HepG2 (cell line): ENCODE measurements around the gene GPS1. TPM values are rescaled to one million over a fixed set of nuclear protein-coding genes. Genes with fewer than 3 reads are reported as not detected.

Source experiments
- ARNTL ChIP-seq: sonication (generic); formaldehyde crosslinking; IDR thresholded peaks from 2 replicates; pipeline ENCODE4 v1.4.0; 2020; ENCODE audit warnings: mild to moderate bottlenecking, missing genetic modification reagents
- CREBL2 ChIP-seq: sonication (generic); formaldehyde crosslinking; IDR thresholded peaks from 2 replicates; pipeline ENCODE4 v1.8.1; 2023; ENCODE audit warnings: missing genetic modification reagents, mild to moderate bottlenecking, borderline replicate concordance
- CSRNP1 ChIP-seq: sonication (generic); formaldehyde crosslinking; IDR thresholded peaks from 2 replicates; pipeline ENCODE4 v1.8.1; 2023; ENCODE audit warnings: mild to moderate bottlenecking, missing genetic modification reagents
- DDIT3 ChIP-seq: sonication (generic); formaldehyde crosslinking; IDR thresholded peaks from 2 replicates; pipeline ENCODE4 v1.4.0; 2020; ENCODE audit warnings: mild to moderate bottlenecking, missing genetic modification reagents
- ESRRA ChIP-seq: sonication (generic); formaldehyde crosslinking; IDR thresholded peaks from 2 replicates; pipeline ENCODE4 v1.5.1; 2020; ENCODE audit warnings: mild to moderate bottlenecking, low read depth, missing genetic modification reagents
- FOSL2 ChIP-seq: sonication (generic); formaldehyde crosslinking; IDR thresholded peaks from 2 replicates; pipeline ENCODE4 v1.4.0; 2020; ENCODE audit warnings: missing genetic modification reagents
- KDM1A ChIP-seq: IDR thresholded peaks from 2 replicates; pipeline ENCODE4 v1.6.1; 2016; ENCODE audit warnings: missing compliant biosample characterization
- KDM4B ChIP-seq: sonication (generic); formaldehyde crosslinking; IDR thresholded peaks from 2 replicates; pipeline ENCODE4 v1.4.0; 2020; ENCODE audit warnings: missing genetic modification reagents
- MAF1 ChIP-seq: sonication (generic); formaldehyde crosslinking; IDR thresholded peaks from 2 replicates; pipeline ENCODE4 v1.5.0; 2020; ENCODE audit warnings: missing genetic modification reagents, borderline replicate concordance
- NFIB ChIP-seq: sonication (generic); formaldehyde crosslinking; IDR thresholded peaks from 2 replicates; pipeline ENCODE4 v1.9.0; 2021; ENCODE audit warnings: missing genetic modification reagents, mild to moderate bottlenecking, borderline replicate concordance
- PHF8 ChIP-seq: sonication (generic); formaldehyde crosslinking; IDR thresholded peaks from 2 replicates; pipeline ENCODE4 v1.5.0; 2020; ENCODE audit warnings: missing genetic modification reagents
- SP4 ChIP-seq: sonication (generic); formaldehyde crosslinking; IDR thresholded peaks from 2 replicates; pipeline ENCODE4 v1.8.1; 2023; ENCODE audit warnings: mild to moderate bottlenecking, missing genetic modification reagents
- TCF7 ChIP-seq: sonication (generic); IDR thresholded peaks from 2 replicates; pipeline ENCODE4 v1.6.1; 2016; ENCODE audit warnings: antibody characterized with exemption, low read depth
- TEAD2 ChIP-seq: sonication (generic); formaldehyde crosslinking; IDR thresholded peaks from 2 replicates; pipeline ENCODE4 v1.9.0; 2021; ENCODE audit warnings: missing genetic modification reagents
- TOPORS ChIP-seq: sonication (generic); formaldehyde crosslinking; IDR thresholded peaks from 2 replicates; pipeline ENCODE4 v1.8.0; 2023; ENCODE audit warnings: mild to moderate bottlenecking, missing genetic modification reagents
- WIZ ChIP-seq: sonication (generic); formaldehyde crosslinking; IDR thresholded peaks from 2 replicates; pipeline ENCODE4 v1.5.1; 2020; ENCODE audit warnings: mild to moderate bottlenecking, missing genetic modification reagents
- XBP1 ChIP-seq: sonication (generic); formaldehyde crosslinking; IDR thresholded peaks from 2 replicates; pipeline ENCODE4 v1.5.0; 2020; ENCODE audit warnings: missing genetic modification reagents
- ZBTB34 ChIP-seq: sonication (generic); formaldehyde crosslinking; IDR thresholded peaks from 2 replicates; pipeline ENCODE4 v1.8.0; 2022; ENCODE audit warnings: mild to moderate bottlenecking, missing genetic modification reagents
- ZFP36L1 ChIP-seq: sonication (generic); formaldehyde crosslinking; IDR thresholded peaks from 2 replicates; pipeline ENCODE4 v1.8.0; 2022; ENCODE audit warnings: mild to moderate bottlenecking, missing genetic modification reagents, moderate library complexity
- ZNF34 ChIP-seq: sonication (generic); formaldehyde crosslinking; IDR thresholded peaks from 2 replicates; pipeline ENCODE4 v1.4.0; 2020; ENCODE audit warnings: mild to moderate bottlenecking, missing genetic modification reagents, borderline replicate concordance
- ZNF556 ChIP-seq: sonication (generic); formaldehyde crosslinking; IDR thresholded peaks from 2 replicates; pipeline ENCODE4 v1.4.0; 2020; ENCODE audit warnings: mild to moderate bottlenecking, missing genetic modification reagents, borderline replicate concordance
- ZNF687 ChIP-seq: sonication (generic); formaldehyde crosslinking; IDR thresholded peaks from 2 replicates; pipeline ENCODE4 v1.5.1; 2020; ENCODE audit warnings: mild to moderate bottlenecking, missing genetic modification reagents, moderate library complexity
- ZNF766 ChIP-seq: sonication (generic); formaldehyde crosslinking; IDR thresholded peaks from 2 replicates; pipeline ENCODE4 v1.5.0; 2020; ENCODE audit warnings: missing genetic modification reagents, borderline replicate concordance
- polyA plus RNA-seq, 8 experiments: library from polyadenylated mRNA; depleted of rRNA in 3 of 8; stranded (reverse) in 7 of 8; unstranded in 1 of 8; fragments of >200 nt; fragmentation: Illumina TruSeq in 4 of 8; extraction: Trizol in 4 of 8; gene quantifications; 2 replicates each; pipeline versions ENCODE4 v1.2.1 to v1.2.3, GENCODE V29; 2011 to 2016; ENCODE audit warnings: low read depth in 4 of 8, missing spikeins in 1 of 8, mixed read lengths in 1 of 8; ENCODE audit not compliant: insufficient read depth in 1 of 8
- total RNA-seq, 5 experiments: library from RNA; depleted of rRNA; stranded (reverse); fragments of >200 nt; fragmentation: Illumina TruSeq; extraction: Trizol; gene quantifications; 2 replicates each; pipeline ENCODE4 v1.2.3, GENCODE V29; 2016; ENCODE audit warnings: low read depth in 1 of 5

Gene GPS1
- total and polyA plus RNA-seq, 2 of the 13 experiments (the other 11 are each of a cell fraction or from before 2014, with no cell fraction given), result 124 to 128 TPM

- TF ChIP-seq CSRNP1 (CRISPR knock-in tag), result peak; percentile 75
- no peak; the same call in 1 of the 2 replicates for TF ChIP-seq TEAD2 (CRISPR knock-in tag)
- TF ChIP-seq ZNF766 (CRISPR knock-in tag), result no peak
- no peak for TF ChIP-seq KDM4B (CRISPR knock-in tag)
- TF ChIP-seq DDIT3, result no peak
- peak; percentile 49 for TF ChIP-seq PHF8 (CRISPR knock-in tag)
- no peak for TF ChIP-seq XBP1 (CRISPR knock-in tag)
- peak; percentile 91 for TF ChIP-seq ZNF687 (CRISPR knock-in tag)
- TF ChIP-seq KDM1A (CRISPR knock-in tag), result no peak
- no peak for TF ChIP-seq TCF7
- no peak for TF ChIP-seq CREBL2 (CRISPR knock-in tag)
- no peak for TF ChIP-seq ZFP36L1 (CRISPR knock-in tag)
- TF ChIP-seq NFIB (CRISPR knock-in tag), result 0 out of 2 replicates have a peak, but pooled peaks have one; percentile 54
- TF ChIP-seq ZNF34 (CRISPR knock-in tag), result no peak
- no peak for TF ChIP-seq SP4 (CRISPR knock-in tag)
- 0 out of 2 replicates have a peak, but pooled peaks have one; percentile 42 for TF ChIP-seq ARNTL (CRISPR knock-in tag)
- TF ChIP-seq ZBTB34, result no peak; the same call in 1 of the 2 replicates
- no peak; the same call in 1 of the 2 replicates for TF ChIP-seq WIZ (CRISPR knock-in tag)
- no peak for TF ChIP-seq MAF1 (CRISPR knock-in tag)
- TF ChIP-seq TOPORS, result no peak
- TF ChIP-seq ESRRA (CRISPR knock-in tag), result peak; percentile 68; the same call in 1 of the 2 replicates
- peak; percentile 10; the same call in 1 of the 2 replicates for TF ChIP-seq FOSL2 (CRISPR knock-in tag)
- TF ChIP-seq ZNF556 (CRISPR knock-in tag), result no peak
These were observed 47.5 kb downstream of the GPS1 start (continued) for GRCh38 chr17:82098939-82099763.
